Endometrium (tissue), 2 donors: ENCODE measurements around the gene MCRS1.
"Not testable (repeated sequence)": the region's sequence is repeated elsewhere in the genome, so short reads cannot be mapped to it uniquely, and the experiment has no call there.

Experiments used
- FAIRE-seq: peaks from 2 replicates; lab custom pipeline; 2012; peaks lifted over from hg19 to GRCh38; lab: Jason Lieb, UNC
- donor health status: control.
- donor health status: control.

The MCRS1 gene

DNA sequence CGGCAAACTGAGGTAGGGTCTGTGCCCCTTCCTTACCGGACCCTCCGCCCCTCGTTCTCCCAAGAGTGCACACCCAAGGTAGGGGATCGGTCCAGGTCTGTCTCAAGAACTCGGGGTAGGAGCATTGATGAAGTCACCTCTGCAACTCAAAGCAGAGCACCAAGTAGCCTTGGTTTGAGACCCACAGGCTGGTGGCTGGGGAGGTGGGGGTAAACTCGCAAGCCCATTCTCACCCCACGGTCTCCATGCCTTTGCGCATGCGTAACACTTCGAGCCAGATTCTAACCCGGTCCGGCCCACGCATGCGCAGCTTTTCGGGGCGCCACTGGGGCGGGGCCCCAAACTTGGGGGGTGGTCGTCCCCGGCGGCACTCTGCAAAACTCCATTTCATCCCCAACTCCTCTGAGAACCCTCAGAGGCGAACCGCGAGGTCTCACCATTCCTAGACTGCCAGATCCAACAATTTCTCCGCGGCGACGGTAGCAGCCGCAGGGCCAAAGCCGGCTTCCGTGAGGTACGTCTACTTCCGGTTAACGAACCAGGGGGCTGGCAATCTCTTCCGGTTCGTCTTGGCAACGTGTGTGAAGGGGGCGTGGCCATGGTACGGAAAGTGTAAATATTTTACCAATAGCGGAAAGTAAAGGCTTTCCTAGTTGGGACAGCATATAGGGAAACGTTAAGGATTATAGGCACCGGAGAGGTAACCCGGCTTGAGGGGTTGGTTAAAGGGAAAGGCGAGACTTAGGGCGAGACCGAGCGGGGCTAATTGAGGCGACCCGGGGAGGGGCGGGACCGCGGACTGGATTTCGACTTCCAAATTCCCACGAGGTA, at the start of gene MCRS1:
MCRS1 (minus strand) TSS at position 532 of the 831 bp plus-strand sequence. CDS start 1,411 bp downstream, outside the sequence.
- FAIRE-seq: peak; percentile 78

DNA sequence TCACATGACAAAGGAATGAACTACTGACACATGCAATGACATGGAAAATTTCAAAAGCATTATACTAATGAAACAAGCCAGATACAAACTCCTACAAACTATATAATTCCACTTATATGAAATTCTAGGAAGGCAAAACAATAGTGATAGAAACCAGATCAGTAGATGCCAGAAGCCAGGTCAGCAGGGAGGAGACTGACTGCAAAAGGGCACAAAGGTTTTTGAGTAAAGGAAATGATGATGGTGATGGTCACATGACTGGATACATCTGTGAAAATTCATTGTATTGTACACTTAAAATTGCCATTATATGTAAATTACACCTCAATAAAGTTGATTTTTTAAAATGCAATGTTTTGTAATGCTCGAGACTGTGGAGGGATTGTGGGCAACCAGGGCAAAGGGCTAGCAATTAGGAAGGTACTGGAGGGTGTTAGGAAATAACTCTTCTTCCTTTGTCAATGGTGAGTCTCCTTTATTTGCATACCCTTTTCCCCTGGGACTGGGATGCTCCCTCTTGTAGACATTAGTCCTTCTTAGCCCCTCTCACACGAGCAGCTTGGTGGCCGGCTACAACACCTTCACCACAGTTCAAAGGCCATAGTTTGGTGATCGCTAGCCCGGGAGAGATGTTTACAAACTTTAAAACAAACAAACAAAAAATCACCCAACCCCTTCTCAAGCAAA, 48.7 kb upstream of the MCRS1 start:
- FAIRE-seq: no peak

DNA sequence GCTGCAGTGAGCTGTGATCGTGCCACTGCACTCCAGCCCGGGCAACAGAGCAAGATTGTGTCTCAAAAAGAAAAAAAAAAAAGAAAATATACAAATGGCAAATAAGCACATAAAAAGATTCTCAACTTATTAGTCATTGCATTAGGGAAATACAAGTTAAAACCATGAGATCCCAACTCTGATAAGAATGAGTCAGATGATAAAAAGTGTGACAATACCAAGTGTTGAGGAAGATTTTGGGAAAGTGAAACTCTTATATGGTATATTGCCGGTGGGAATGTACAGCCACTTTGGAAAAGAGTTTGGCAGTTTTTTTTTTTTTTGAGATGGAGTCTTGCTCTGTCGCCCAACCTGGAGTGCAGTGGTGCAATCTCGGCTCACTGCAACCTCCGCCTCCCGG, 47.8 kb upstream of the MCRS1 start:
- no peak for FAIRE-seq

GRCh38 chr12:49612210-49612609, 44.3 kb upstream of the MCRS1 start:
- FAIRE-seq: no peak

DNA sequence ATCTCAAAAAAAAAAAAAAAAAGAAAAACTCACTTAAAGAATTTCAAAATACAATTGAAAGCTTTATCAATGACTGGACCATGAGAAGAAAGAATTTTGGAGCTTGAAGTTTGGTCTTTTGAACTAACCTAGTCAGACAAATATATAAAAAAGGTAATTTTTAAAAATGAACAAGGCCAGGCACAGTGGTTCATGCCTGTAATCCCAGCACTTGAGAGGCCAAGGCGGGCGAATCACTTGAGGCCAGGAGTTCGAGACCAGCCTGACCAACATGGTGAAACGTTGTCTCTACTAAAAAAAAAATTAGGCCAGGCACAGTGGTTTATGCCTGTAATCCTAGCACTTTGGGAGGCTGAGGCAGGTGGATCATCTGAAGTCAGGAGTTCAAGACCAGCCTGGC, 42.8 kb upstream of the MCRS1 start:
- FAIRE-seq: not testable (repeated sequence)

DNA sequence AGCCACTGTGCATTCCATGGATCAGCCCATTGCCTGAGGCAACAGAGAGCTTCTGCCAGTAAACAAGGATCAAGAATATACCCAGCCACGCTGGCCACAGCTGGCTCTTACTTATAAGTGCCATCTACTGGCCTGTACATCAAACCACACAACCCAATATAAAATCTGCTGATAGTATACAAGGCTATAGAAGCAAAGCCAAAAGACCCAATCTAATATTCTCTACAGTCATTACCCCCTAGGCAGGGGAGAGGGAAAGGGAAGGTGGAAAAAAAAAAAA, 41.9 kb upstream of the MCRS1 start:
- no peak for FAIRE-seq

GRCh38 chr12:49609059-49609874, 41.3 kb upstream of the MCRS1 start:
- no peak for FAIRE-seq

DNA sequence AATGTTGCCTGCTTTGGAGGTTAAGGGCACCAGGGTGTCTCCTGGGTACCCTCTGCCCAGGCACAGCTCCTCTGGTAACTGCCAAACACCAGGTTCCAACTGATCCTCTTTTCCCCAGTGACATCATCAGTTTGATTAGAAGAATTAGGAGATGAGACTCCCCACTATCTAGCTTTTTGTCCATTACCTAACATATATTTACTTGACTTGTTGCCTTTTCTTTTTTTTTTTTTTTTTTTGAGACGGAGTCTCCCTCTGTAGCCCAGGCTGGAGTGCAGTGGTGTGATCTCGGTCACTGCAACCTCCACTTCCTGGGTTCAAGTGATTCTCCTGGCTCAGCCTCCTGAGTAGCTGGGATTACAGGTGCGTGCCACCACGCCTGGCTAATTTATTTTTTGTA, 37.6 kb upstream of the MCRS1 start, which contains the start of gene FAM186B:
FAM186B (minus strand) TSS at position 101 of the 400 bp plus-strand sequence. CDS start 162 bp downstream, outside the sequence.
- not testable (repeated sequence) for FAIRE-seq

DNA sequence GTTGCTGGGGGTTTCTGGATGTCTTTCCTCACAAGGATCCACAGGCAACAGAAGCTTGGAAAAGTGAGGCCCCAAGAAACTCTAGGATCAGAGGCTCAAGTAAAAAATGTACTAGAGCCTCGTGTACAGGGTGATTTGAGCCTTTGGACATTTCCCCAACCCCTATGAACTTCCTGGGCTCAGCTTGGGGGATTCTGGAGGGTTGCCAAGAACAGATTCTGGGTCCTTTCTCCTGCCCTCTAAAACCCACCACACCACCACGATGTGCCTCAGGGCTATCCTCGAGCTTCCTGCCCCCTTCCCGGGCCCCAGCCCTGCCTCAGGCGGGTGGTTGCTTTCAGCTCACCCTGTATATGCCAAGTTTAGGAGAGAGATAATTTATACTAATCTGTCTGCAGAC, 36.9 kb upstream of the MCRS1 start:
- no peak for FAIRE-seq

DNA sequence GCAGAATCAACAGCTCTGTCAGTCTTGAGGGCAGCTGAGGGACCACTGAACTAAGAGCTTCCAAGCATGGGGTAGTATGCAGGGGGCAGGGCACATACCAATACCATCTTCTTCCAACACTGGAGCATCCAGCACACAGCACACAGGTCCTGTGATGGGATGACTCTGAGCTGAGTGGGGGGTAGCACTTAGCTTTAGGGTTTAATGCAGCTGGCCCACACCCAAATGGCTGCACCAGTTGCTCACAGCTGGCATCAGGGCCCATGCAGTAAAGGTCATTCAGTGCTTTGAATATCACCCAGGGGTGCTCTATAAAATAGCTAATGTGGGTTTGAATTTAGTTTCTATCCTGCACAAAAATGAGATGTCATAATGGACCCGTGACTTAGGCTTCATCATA, 35.8 kb upstream of the MCRS1 start:
- FAIRE-seq: no peak

GRCh38 chr12:49599961-49600360, 32.0 kb upstream of the MCRS1 start:
- FAIRE-seq: no peak

GRCh38 chr12:49598527-49598926, 30.6 kb upstream of the MCRS1 start:
- no peak for FAIRE-seq

DNA sequence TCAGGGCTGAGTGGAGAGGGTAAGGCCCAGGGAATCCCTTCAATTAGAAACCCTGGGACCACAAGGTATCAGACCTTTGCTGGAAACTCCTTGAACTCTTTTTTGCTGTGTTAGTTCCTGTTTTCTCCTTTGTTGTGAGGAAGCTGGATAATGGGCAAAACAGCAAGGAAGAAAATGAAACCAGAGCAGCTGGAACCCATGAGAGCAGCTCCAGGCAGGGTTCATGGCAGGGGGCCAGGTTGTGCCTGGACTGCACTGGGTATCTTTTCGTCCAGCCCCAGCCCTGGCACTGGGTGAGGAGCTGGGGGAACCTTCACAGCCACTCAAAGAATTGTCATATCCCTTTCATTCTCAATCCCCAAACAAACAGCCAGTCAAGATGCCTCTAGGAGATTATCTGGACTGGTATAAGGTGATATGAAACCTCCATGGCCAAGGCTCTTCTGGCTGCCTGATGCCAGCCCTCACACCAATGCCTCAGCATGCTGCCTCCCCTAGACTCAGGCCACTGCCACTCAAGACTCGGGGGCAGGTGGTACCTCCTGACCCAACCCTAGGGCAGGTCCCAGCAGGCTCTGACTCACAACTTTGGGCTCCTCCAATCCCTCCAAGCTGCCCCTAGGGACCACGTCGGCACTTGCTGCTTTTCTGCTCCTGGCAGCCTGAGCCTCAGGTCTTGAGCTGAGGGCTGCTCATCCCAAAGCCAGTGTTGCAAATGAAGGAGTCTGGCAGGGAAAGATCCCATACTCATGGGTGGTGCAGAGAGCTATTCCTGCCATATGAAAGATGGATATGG, 21.0 kb upstream of the MCRS1 start:
- FAIRE-seq: no peak

DNA sequence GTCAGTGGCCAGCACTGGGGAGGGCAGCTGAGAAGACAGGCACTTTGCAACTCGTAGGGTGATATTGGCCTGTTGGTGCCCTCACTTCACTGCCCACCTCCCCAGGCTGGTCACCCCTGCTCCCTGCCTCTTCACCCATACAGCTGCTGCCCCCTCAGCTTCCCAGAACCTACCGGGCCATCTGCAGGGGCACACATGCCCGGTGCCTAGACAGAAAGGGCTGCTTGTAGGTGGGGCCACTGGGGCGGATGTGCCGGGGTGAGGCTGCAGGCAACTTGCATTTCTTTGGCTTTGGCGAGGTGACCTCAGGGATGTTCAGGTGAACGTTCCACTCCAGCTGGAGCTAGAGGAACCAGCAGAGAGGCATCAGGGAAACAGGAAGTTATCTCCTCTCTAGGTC, 20.3 kb upstream of the MCRS1 start:
- FAIRE-seq: no peak

GRCh38 chr12:49587174-49587908, 19.4 kb upstream of the MCRS1 start:
- FAIRE-seq: no peak

DNA sequence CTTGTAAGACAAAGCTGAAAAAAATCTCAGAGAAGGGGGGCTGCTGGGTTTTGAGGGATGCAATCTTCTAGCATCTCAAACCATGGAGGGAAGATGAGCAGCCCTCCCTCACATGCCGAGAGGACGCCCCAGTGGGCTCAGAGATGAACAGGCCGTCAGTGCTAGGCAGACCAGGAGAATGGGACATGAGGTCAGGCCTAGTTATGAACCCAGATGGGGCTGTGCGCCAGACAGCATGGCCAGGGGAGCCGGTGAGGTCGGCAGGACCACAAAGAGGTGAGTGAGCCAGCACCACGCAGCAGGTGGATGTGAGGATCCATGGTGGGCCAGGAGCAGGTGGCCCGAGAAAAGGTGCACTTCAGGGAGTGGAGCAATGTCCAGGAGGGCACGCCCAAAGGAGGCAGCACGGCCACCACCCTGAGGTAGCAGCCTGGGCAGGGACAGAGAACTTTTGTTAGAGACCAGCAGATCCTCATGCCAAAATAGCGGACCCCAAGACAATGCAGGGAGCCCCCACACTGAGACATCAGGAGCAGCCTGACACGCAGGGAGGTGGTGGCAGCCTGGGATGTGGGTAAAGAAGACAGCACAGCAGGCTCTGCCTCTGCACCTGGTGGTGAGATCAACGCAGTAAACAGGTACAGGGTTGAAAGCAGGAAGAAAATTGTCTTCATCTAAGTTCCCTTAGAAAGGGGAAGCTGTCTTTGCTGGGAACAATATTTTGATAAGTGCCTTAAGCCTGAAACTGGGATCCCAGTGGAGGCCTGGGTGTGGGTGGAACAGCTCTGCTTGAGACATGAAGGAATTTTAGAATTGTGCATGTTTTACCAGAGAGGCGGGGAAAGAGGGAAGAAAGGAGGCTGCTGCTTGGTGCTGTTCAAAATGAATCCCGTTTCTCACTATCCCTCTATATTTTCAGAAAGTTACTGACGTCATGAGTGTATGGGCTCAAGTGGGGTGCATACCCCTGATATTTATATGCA, 17.8 kb upstream of the MCRS1 start:
- FAIRE-seq: no peak

DNA sequence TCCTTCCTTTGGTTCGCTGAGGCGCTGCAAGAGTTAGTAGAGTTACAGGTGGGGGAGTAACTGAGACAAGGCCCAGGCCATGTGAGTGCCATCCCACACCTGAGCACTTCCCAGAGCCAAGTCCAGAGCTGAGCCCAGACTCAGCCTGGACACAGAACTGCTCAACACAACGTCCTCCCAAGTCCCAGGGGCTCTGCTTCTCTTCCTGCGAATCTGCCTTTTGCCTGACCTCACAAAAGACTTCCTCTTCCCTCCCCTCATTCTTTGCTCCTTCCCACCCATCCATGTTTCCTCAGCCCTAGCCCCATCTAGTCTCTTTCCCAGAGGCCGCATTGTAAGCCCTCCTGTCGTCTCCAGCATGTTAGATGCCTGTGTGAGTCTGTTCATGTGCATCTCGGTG, 16.6 kb upstream of the MCRS1 start:
- no peak for FAIRE-seq

- no peak for FAIRE-seq
Measured at GRCh38 chr12:49583366-49584094, 15.6 kb upstream of the MCRS1 start.

GRCh38 chr12:49582850-49583249, 14.9 kb upstream of the MCRS1 start:
- FAIRE-seq: no peak
